Measurements from ENCODE around the gene HDAC4.

HDAC4 gene

DNA sequence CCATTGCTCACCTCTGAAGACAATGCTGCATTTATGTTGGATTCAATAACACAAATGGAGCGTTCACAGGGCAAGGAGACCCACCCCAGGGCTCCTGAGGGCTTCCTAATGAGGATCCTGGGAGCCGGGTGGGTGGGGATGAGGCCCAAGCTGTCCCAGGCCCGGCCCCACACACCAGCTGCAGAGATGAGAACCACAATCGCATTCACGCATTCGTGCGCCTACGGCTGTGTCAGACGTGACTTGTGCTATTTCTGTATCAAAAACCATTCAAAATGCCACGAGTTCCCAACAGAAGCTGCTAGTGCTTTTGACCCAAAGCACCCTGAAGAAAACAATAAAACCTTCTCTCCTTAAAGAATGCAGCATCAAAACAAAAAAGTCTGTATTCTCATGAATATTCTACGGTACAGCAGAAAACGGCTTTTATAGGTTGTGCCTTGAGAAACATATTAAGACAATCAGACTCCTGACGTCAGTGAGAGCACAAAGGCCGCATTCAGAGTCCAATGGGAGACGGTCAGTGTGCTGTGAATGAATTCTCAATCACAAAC is 205.4 kb downstream of the HDAC4 start:
- TF ChIP-seq CTCF (IDR thresholded peaks at IDR 0.05) = no peak
- TF ChIP-seq ZFX (IDR thresholded peaks at IDR 0.05; ENCODE audit: borderline replicate concordance) = no peak
- no peak overlapping the region for H3K27ac ChIP-seq

- TF ChIP-seq ZFX (IDR thresholded peaks at IDR 0.05; ENCODE audit: borderline replicate concordance) (no peak), CTCF (IDR thresholded peaks at IDR 0.05) (no peak)
- no peak overlapping the region for H3K27ac ChIP-seq
These were observed 206.0 kb downstream of the HDAC4 start for GRCh38 chr2:239194731-239195317.

- H3K27ac ChIP-seq = no peak overlapping the region
- TF ChIP-seq CTCF (IDR thresholded peaks at IDR 0.05) (peak; percentile 24), ZFX (IDR thresholded peaks at IDR 0.05; ENCODE audit: borderline replicate concordance) (no peak)
These were observed 206.7 kb downstream of the HDAC4 start for GRCh38 chr2:239193925-239194677.

- H3K27ac ChIP-seq = no peak overlapping the region
- TF ChIP-seq ZFX (IDR thresholded peaks at IDR 0.05; ENCODE audit: borderline replicate concordance) = no peak
- no peak for TF ChIP-seq CTCF (IDR thresholded peaks at IDR 0.05)
These were observed 207.4 kb downstream of the HDAC4 start for GRCh38 chr2:239193401-239193811.

DNA sequence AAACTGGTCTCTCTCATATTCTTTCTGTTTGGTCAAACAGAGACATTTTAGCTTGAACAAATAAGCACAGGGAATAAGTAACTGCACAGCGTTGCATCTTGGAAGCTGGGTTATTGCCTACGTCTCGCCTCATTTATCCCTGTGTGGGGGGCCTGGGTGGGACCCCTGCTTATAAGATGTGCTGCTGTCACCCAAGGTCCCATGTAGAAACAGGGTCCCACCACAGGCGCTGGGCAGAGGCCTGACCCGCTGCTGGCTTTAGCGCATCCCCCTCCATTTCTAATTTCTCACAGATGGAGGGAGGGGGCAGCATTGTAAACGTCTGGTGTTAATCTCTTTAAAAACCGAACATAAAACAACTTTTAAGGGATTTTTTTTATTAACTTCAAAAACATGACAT is 207.8 kb downstream of the HDAC4 start:
- TF ChIP-seq CTCF (IDR thresholded peaks at IDR 0.05) (no peak), ZFX (IDR thresholded peaks at IDR 0.05; ENCODE audit: borderline replicate concordance) (no peak)
- H3K27ac ChIP-seq = no peak overlapping the region

DNA sequence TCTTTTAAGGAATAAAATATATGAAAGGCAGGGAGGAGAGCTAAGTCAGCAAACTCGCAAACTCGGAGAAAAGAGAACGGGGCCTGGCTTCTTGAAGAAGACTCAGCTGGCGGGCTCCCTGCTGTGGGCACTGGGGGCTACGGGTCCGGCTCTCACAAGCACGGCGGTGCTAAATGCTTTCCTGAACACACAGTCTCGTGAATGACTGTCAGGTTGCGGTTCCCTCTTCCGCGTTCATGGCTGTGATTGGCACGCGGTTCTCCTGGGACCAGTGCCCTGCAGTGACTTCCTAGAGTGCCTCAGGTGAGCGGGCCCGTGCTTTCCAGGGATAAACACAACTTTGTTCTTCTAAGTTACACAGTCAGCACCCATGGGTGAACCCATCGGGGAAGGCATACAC is 208.4 kb downstream of the HDAC4 start:
- no peak overlapping the region for H3K27ac ChIP-seq
- TF ChIP-seq ZFX (IDR thresholded peaks at IDR 0.05; ENCODE audit: borderline replicate concordance) (no peak), CTCF (IDR thresholded peaks at IDR 0.05) (no peak)

All from 22Rv1 (cell line).